ENCODE data around the gene COL6A2.

COL6A2 gene

DNA sequence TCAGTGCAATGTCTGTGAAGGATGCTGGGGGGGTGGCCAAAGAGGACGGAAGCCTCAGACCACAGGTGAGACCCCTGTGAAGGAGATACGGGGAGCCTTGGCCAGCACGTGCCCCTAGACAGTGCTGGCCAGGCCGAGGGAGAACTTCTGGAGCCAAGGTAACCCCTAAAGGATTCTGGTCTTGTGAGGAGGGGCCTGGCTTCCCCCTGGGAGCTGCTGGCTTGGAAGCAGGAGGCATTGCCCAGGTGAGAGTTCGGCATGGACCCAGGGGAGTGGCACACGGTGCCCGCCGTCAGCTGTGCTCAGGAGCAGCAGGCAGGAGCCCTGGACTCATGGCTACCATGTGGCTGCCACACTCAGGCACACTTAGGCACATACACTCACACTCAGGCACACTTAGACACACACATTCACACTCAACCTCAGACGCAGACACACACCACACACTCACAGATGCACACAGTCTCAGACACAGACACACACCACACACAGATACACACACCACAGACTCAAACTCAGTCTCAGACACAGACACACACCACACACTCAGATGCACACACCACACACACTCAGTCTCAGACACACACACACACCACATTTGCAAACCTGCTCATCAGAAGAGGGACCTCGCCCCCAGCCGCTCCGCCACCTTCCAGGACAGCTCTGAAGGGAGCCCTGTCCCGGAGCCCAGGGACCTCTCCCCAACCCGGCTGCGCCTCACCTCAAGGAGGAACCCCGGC, 1.1 kb upstream of the COL6A2 start:
- H4K20me1 ChIP-seq (ENCODE audit: control insufficient read depth, insufficient read depth, low read depth, low read length) = no peaks in the 10 kb centered on the region
- H3K4me2 ChIP-seq (ENCODE audit: low read length) = no peak overlapping the region
- no peaks in the 10 kb centered on the region for H3K36me3 ChIP-seq (ENCODE audit: control insufficient read depth, low read length)
- H3K4me3 ChIP-seq (ENCODE audit: low read length) = no peak overlapping the region
- H3K4me1 ChIP-seq (ENCODE audit: control insufficient read depth, low read length) = no peaks in the 10 kb centered on the region
- peaks cover 17% of the 10 kb centered on the region; the same call in 1 of the 2 replicates for H3K9me3 ChIP-seq (ENCODE audit: control insufficient read depth, insufficient read depth, low read length)
- no peaks in the 10 kb centered on the region for H3K79me2 ChIP-seq (ENCODE audit: control insufficient read depth, low read length)
- H3F3A ChIP-seq (ENCODE audit: control insufficient read depth, insufficient read depth) = no peaks in the 10 kb centered on the region
- no peak overlapping the region for H3K27ac ChIP-seq (ENCODE audit: low read depth, low read length)
- TF ChIP-seq EZH2phosphoT487 (IDR thresholded peaks at IDR 0.05; ENCODE audit: borderline replicate concordance, low read length) (no peak), CTCF (IDR thresholded peaks at IDR 0.05; ENCODE audit: low read depth, low read length, poor library complexity, severe bottlenecking) (no peak)
- H3K9me2 ChIP-seq (replicated peaks; ENCODE audit: control insufficient read depth, low read length) = no peaks in the 10 kb centered on the region
- no peaks in the 10 kb centered on the region for H3K27me3 ChIP-seq (ENCODE audit: control insufficient read depth, low read length)

GRCh38 chr21:46098303-46099141, 610 bp downstream of the COL6A2 start:
- Histone ChIP-seq H3K27ac (ENCODE audit: low read depth, low read length) (no peak overlapping the region), H3K4me3 (ENCODE audit: low read length) (no peak overlapping the region), H4K20me1 (ENCODE audit: control insufficient read depth, insufficient read depth, low read depth, low read length) (no peaks in the 10 kb centered on the region), H3F3A (ENCODE audit: control insufficient read depth, insufficient read depth) (no peaks in the 10 kb centered on the region), H3K4me1 (ENCODE audit: control insufficient read depth, low read length) (no peaks in the 10 kb centered on the region), H3K9me2 (replicated peaks; ENCODE audit: control insufficient read depth, low read length) (no peaks in the 10 kb centered on the region), H3K36me3 (ENCODE audit: control insufficient read depth, low read length) (no peaks in the 10 kb centered on the region), H3K9me3 (ENCODE audit: control insufficient read depth, insufficient read depth, low read length) (peaks cover 11% of the 10 kb centered on the region; the same call in 1 of the 2 replicates), H3K27me3 (ENCODE audit: control insufficient read depth, low read length) (no peaks in the 10 kb centered on the region), H3K79me2 (ENCODE audit: control insufficient read depth, low read length) (no peaks in the 10 kb centered on the region), H3K4me2 (ENCODE audit: low read length) (no peak overlapping the region)
- no peak for TF ChIP-seq CTCF (IDR thresholded peaks at IDR 0.05; ENCODE audit: low read depth, low read length, poor library complexity, severe bottlenecking)
- no peak for TF ChIP-seq EZH2phosphoT487 (IDR thresholded peaks at IDR 0.05; ENCODE audit: borderline replicate concordance, low read length)

DNA sequence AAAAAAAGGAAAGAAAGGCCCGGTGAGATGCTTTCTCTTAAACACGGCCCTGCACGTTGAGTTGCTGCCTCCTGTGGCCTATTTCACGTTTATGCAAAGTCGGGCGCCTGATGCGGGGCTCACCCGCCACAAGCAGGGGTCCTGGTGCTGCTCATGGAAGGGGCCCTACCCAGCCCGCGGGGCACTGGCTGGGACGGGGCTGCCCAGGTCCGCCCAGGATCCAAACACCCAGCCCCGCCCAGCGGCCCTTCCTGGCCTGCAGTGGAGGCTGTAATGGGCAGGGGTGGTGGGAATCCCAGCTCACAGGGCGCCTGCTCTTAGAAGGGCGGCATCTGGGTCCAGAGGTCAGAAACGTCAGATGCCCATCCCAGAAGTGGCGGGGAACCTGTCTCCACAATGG, 1.6 kb downstream of the COL6A2 start:
- H3K36me3 ChIP-seq (ENCODE audit: control insufficient read depth, low read length) = no peaks in the 10 kb centered on the region
- no peaks in the 10 kb centered on the region for H4K20me1 ChIP-seq (ENCODE audit: control insufficient read depth, insufficient read depth, low read depth, low read length)
- peaks cover 11% of the 10 kb centered on the region; the same call in 1 of the 2 replicates for H3K9me3 ChIP-seq (ENCODE audit: control insufficient read depth, insufficient read depth, low read length)
- no peaks in the 10 kb centered on the region for H3K9me2 ChIP-seq (replicated peaks; ENCODE audit: control insufficient read depth, low read length)
- H3K4me2 ChIP-seq (ENCODE audit: low read length) = no peak overlapping the region
- H3F3A ChIP-seq (ENCODE audit: control insufficient read depth, insufficient read depth) = no peaks in the 10 kb centered on the region
- no peak for TF ChIP-seq EZH2phosphoT487 (IDR thresholded peaks at IDR 0.05; ENCODE audit: borderline replicate concordance, low read length)
- TF ChIP-seq CTCF (IDR thresholded peaks at IDR 0.05; ENCODE audit: low read depth, low read length, poor library complexity, severe bottlenecking) = no peak
- no peak overlapping the region for H3K4me3 ChIP-seq (ENCODE audit: low read length)
- no peaks in the 10 kb centered on the region for H3K27me3 ChIP-seq (ENCODE audit: control insufficient read depth, low read length)
- H3K4me1 ChIP-seq (ENCODE audit: control insufficient read depth, low read length) = no peaks in the 10 kb centered on the region
- H3K27ac ChIP-seq (ENCODE audit: low read depth, low read length) = no peak overlapping the region
- no peaks in the 10 kb centered on the region for H3K79me2 ChIP-seq (ENCODE audit: control insufficient read depth, low read length)

All from DOHH2 (cell line).